GM23338 (cell line): ENCODE results near the gene CPB2. TPM values are rescaled to one million over a fixed set of nuclear protein-coding genes. Genes with fewer than 3 reads are reported as not detected.

ENCODE experiments used
- ATAC-seq: fragments of 200-7000 bp; cut with Tn5 transposase; 3 replicates; pipeline ENCODE4 v1.9.1; 2020
- DNase-seq: peaks from one replicate; pipeline ENCODE4 v3.0.0-alpha.2; 2015; ENCODE audit warnings: low spot score
- H2AFZ ChIP-seq: fragments of 200-600 bp; sonication (generic); 2 replicates; pipeline ENCODE4 v1.8.0; 2016; ENCODE audit warnings: antibody characterized with exemption, mild to moderate bottlenecking, moderate library complexity
- H3F3A ChIP-seq: fragments of 200-600 bp; sonication (generic); replicated peaks from 2 replicates; pipeline ENCODE4 v1.8.0; 2017; ENCODE audit warnings: antibody characterized with exemption, mixed run types, low read depth
- H3K27ac ChIP-seq: fragments of 200-600 bp; sonication (generic); 2 replicates; pipeline ENCODE4 v1.6.1; 2016; ENCODE audit warnings: low read depth
- H3K27me3 ChIP-seq: fragments of 200-600 bp; sonication (generic); 2 replicates; pipeline ENCODE4 v1.8.0; 2016; ENCODE audit warnings: mild to moderate bottlenecking, mixed run types, moderate library complexity; ENCODE audit not compliant: insufficient read depth
- H3K36me3 ChIP-seq: fragments of 200-600 bp; sonication (generic); 2 replicates; pipeline ENCODE4 v1.8.0; 2016; ENCODE audit warnings: mild to moderate bottlenecking; ENCODE audit not compliant: insufficient read depth
- H3K4me1 ChIP-seq: fragments of 200-600 bp; sonication (generic); 2 replicates; pipeline ENCODE4 v1.8.0; 2016; ENCODE audit warnings: mild to moderate bottlenecking, moderate library complexity; ENCODE audit not compliant: insufficient read depth
- H3K4me2 ChIP-seq: fragments of 200-600 bp; sonication (generic); 2 replicates; pipeline ENCODE4 v1.7.1; 2017; ENCODE audit warnings: mixed run types
- H3K4me3 ChIP-seq: fragments of 200-600 bp; sonication (generic); 2 replicates; pipeline ENCODE4 v1.6.1; 2016; ENCODE audit warnings: mixed run types
- H3K79me2 ChIP-seq: fragments of 200-600 bp; sonication (generic); replicated peaks from 2 replicates; pipeline ENCODE4 v1.8.0; 2017; ENCODE audit warnings: mild to moderate bottlenecking; ENCODE audit not compliant: insufficient read depth
- H3K9me2 ChIP-seq: fragments of 200-600 bp; sonication (generic); 2 replicates; pipeline ENCODE4 v1.8.0; 2017; ENCODE audit not compliant: insufficient read depth
- H4K20me1 ChIP-seq: fragments of 200-600 bp; sonication (generic); replicated peaks from 2 replicates; pipeline ENCODE4 v1.8.0; 2017; ENCODE audit warnings: mild to moderate bottlenecking; ENCODE audit not compliant: insufficient read depth
- H3K27ac Mint-ChIP-seq: 2 replicates; pipeline ENCODE4 v1.8.0; 2020; ENCODE audit warnings: inconsistent platforms, mild to moderate bottlenecking, moderate library complexity, mixed read lengths
- H3K27me3 Mint-ChIP-seq: 3 replicates; pipeline ENCODE4 v1.8.0; 2022; ENCODE audit warnings: low read depth, mild to moderate bottlenecking, moderate library complexity, mixed read lengths, inconsistent platforms; ENCODE audit not compliant: insufficient read depth, poor library complexity
- H3K36me3 Mint-ChIP-seq: 3 replicates; pipeline ENCODE4 v1.8.0; 2021; ENCODE audit warnings: low read depth, mild to moderate bottlenecking, inconsistent platforms, moderate library complexity, mixed read lengths
- H3K4me1 Mint-ChIP-seq: 3 replicates; pipeline ENCODE4 v1.8.0; 2020; ENCODE audit warnings: mild to moderate bottlenecking, inconsistent platforms, mixed read lengths
- H3K4me3 Mint-ChIP-seq: 3 replicates; pipeline ENCODE4 v1.8.0; 2021; ENCODE audit warnings: moderate library complexity, mild to moderate bottlenecking, inconsistent platforms, mixed read lengths
- H3K9me3 Mint-ChIP-seq: 3 replicates; pipeline ENCODE4 v1.8.0; 2020; ENCODE audit warnings: moderate library complexity, mild to moderate bottlenecking, inconsistent platforms, mixed read lengths
- CREB1 ChIP-seq: fragments of 250-450 bp; sonication (Bioruptor Pico); IDR thresholded peaks from 2 replicates; pipeline ENCODE4 v1.5.0; 2020; ENCODE audit warnings: low read depth, mild to moderate bottlenecking, moderate library complexity
- EZH2 ChIP-seq: fragments of 200-600 bp; sonication (generic); IDR thresholded peaks from one replicate; pipeline ENCODE4 v1.8.0; 2017; ENCODE audit warnings: antibody characterized with exemption, mild to moderate bottlenecking, low read depth; ENCODE audit not compliant: unreplicated experiment
- EZH2phosphoT487 ChIP-seq: fragments of 200-600 bp; sonication (generic); IDR thresholded peaks from one replicate; pipeline ENCODE4 v1.8.1; 2018; ENCODE audit warnings: antibody characterized with exemption; ENCODE audit not compliant: unreplicated experiment
- JUNB ChIP-seq: IDR thresholded peaks from one replicate; pipeline ENCODE4 v1.6.1; 2016; ENCODE audit warnings: antibody characterized with exemption; ENCODE audit not compliant: unreplicated experiment
- NANOG ChIP-seq: IDR thresholded peaks from 2 replicates; pipeline ENCODE4 v1.6.1; 2016; ENCODE audit warnings: antibody characterized with exemption, borderline replicate concordance
- POLR2AphosphoS5 ChIP-seq: IDR thresholded peaks from 2 replicates; pipeline ENCODE4 v1.6.1; 2016; ENCODE audit warnings: antibody characterized with exemption, low read depth
- STAT1 ChIP-seq: IDR thresholded peaks from one replicate; pipeline ENCODE4 v1.6.1; 2016; ENCODE audit warnings: antibody characterized with exemption; ENCODE audit not compliant: unreplicated experiment
- ZNF114 ChIP-seq: fragments of 250-450 bp; sonication (Bioruptor Pico); IDR thresholded peaks from 2 replicates; pipeline ENCODE4 v1.5.0; 2020; ENCODE audit warnings: mild to moderate bottlenecking, moderate library complexity
- ZNF331 ChIP-seq: fragments of 250-450 bp; sonication (Bioruptor Pico); IDR thresholded peaks from 2 replicates; pipeline ENCODE4 v1.5.0; 2020; ENCODE audit warnings: low read depth, mild to moderate bottlenecking, moderate library complexity
- polyA plus RNA-seq: library from polyadenylated mRNA; unstranded; fragments of >200 nt; fragmentation: Nextera tagmentation; extraction: Ambion mirVana; gene quantifications from 2 replicates; pipeline ENCODE4 v1.2.1, GENCODE V29; 2016
- total RNA-seq: library from RNA; depleted of rRNA; stranded (reverse); fragments of >200 nt; shearing (Covaris generic); gene quantifications from 2 replicates; pipeline ENCODE4 v1.2.3, GENCODE V29; 2014
- TF ChIP-seq, protein P1 (sequence below), 2 experiments: fragments of 200-600 bp in 1 of 2; sonication (generic) in 1 of 2; conservative IDR thresholded peaks; 2 replicates each; pipeline versions ENCODE4 v1.5.1 to v1.6.1; 2016 to 2017; ENCODE audit warnings: antibody characterized with exemption in 2 of 2, low read depth in 2 of 2, mild to moderate bottlenecking in 2 of 2, moderate library complexity in 1 of 2
- TF ChIP-seq, protein P2 (sequence below): IDR thresholded peaks from one replicate; pipeline ENCODE4 v1.6.1; 2018; ENCODE audit warnings: antibody characterized with exemption; ENCODE audit not compliant: unreplicated experiment
- TF ChIP-seq, protein P3 (sequence below): fragments of 250-450 bp; sonication (Bioruptor Pico); IDR thresholded peaks from 2 replicates; pipeline ENCODE4 v1.5.0; 2020; ENCODE audit warnings: mild to moderate bottlenecking, moderate library complexity
- TF ChIP-seq, protein P4 (sequence below): IDR thresholded peaks from 2 replicates; pipeline ENCODE4 v1.6.1; 2016; ENCODE audit warnings: antibody characterized with exemption

The CPB2 gene
- total and polyA plus RNA-seq, 2 experiments from 2014 or later: 0.47 TPM; not detected in 1

DNA sequence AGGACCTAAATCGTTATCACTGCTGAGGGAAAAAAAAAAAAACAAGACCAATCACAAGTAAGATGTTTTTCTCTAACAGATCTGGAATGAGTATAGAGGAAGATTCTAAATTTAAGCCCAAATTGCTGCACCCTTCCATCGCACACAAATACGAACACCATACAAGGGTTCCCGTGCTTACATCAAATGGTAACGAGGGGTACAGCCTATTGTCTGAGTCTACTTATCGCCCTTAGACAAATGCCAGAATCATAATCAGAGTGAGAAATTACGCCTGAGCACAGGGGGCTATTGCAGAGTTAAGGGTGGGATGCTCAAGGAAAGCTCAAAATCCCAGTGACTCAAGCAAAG lies 52.9 kb downstream of the CPB2 start:
- Mint-ChIP-seq H3K9me3 (no peaks in the 10 kb centered on the region), H3K4me3 (peak overlapping the region; percentile 87), H3K27me3 (no peaks in the 10 kb centered on the region), H3K36me3 (peaks cover 2% of the 10 kb centered on the region; the same call in 1 of the 3 replicates), H3K27ac (peak overlapping the region; percentile 96), H3K4me1 (peaks cover 7% of the 10 kb centered on the region; the same call in 1 of the 3 replicates)
- peak overlapping the region; percentile 75; the same call in 1 of the 2 replicates for H2AFZ ChIP-seq
- peak overlapping the region; percentile 81 for H3K4me3 ChIP-seq
- ATAC-seq: no peak
- H3K27me3 ChIP-seq: no peaks in the 10 kb centered on the region
- peaks cover 20% of the 10 kb centered on the region for H4K20me1 ChIP-seq
- peak overlapping the region; percentile 83 for H3K4me2 ChIP-seq
- H3K9me2 ChIP-seq: no peaks in the 10 kb centered on the region
- peaks cover 10% of the 10 kb centered on the region for H3K4me1 ChIP-seq
- peak; percentile 1 for DNase-seq
- H3K36me3 ChIP-seq: no peaks in the 10 kb centered on the region
- no peak for TF ChIP-seq STAT1
- TF ChIP-seq ZNF114: no peak
- TF ChIP-seq, protein P1, sequence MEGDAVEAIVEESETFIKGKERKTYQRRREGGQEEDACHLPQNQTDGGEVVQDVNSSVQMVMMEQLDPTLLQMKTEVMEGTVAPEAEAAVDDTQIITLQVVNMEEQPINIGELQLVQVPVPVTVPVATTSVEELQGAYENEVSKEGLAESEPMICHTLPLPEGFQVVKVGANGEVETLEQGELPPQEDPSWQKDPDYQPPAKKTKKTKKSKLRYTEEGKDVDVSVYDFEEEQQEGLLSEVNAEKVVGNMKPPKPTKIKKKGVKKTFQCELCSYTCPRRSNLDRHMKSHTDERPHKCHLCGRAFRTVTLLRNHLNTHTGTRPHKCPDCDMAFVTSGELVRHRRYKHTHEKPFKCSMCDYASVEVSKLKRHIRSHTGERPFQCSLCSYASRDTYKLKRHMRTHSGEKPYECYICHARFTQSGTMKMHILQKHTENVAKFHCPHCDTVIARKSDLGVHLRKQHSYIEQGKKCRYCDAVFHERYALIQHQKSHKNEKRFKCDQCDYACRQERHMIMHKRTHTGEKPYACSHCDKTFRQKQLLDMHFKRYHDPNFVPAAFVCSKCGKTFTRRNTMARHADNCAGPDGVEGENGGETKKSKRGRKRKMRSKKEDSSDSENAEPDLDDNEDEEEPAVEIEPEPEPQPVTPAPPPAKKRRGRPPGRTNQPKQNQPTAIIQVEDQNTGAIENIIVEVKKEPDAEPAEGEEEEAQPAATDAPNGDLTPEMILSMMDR (conservative IDR thresholded peaks at IDR 0.05; ENCODE audit: low read depth in 2 of 2): no peak
- TF ChIP-seq EZH2phosphoT487: no peak
- TF ChIP-seq, protein P2, sequence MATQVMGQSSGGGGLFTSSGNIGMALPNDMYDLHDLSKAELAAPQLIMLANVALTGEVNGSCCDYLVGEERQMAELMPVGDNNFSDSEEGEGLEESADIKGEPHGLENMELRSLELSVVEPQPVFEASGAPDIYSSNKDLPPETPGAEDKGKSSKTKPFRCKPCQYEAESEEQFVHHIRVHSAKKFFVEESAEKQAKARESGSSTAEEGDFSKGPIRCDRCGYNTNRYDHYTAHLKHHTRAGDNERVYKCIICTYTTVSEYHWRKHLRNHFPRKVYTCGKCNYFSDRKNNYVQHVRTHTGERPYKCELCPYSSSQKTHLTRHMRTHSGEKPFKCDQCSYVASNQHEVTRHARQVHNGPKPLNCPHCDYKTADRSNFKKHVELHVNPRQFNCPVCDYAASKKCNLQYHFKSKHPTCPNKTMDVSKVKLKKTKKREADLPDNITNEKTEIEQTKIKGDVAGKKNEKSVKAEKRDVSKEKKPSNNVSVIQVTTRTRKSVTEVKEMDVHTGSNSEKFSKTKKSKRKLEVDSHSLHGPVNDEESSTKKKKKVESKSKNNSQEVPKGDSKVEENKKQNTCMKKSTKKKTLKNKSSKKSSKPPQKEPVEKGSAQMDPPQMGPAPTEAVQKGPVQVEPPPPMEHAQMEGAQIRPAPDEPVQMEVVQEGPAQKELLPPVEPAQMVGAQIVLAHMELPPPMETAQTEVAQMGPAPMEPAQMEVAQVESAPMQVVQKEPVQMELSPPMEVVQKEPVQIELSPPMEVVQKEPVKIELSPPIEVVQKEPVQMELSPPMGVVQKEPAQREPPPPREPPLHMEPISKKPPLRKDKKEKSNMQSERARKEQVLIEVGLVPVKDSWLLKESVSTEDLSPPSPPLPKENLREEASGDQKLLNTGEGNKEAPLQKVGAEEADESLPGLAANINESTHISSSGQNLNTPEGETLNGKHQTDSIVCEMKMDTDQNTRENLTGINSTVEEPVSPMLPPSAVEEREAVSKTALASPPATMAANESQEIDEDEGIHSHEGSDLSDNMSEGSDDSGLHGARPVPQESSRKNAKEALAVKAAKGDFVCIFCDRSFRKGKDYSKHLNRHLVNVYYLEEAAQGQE: no peak
- no peak for TF ChIP-seq ZNF331 (CRISPR knock-in tag)
- TF ChIP-seq, protein P3, sequence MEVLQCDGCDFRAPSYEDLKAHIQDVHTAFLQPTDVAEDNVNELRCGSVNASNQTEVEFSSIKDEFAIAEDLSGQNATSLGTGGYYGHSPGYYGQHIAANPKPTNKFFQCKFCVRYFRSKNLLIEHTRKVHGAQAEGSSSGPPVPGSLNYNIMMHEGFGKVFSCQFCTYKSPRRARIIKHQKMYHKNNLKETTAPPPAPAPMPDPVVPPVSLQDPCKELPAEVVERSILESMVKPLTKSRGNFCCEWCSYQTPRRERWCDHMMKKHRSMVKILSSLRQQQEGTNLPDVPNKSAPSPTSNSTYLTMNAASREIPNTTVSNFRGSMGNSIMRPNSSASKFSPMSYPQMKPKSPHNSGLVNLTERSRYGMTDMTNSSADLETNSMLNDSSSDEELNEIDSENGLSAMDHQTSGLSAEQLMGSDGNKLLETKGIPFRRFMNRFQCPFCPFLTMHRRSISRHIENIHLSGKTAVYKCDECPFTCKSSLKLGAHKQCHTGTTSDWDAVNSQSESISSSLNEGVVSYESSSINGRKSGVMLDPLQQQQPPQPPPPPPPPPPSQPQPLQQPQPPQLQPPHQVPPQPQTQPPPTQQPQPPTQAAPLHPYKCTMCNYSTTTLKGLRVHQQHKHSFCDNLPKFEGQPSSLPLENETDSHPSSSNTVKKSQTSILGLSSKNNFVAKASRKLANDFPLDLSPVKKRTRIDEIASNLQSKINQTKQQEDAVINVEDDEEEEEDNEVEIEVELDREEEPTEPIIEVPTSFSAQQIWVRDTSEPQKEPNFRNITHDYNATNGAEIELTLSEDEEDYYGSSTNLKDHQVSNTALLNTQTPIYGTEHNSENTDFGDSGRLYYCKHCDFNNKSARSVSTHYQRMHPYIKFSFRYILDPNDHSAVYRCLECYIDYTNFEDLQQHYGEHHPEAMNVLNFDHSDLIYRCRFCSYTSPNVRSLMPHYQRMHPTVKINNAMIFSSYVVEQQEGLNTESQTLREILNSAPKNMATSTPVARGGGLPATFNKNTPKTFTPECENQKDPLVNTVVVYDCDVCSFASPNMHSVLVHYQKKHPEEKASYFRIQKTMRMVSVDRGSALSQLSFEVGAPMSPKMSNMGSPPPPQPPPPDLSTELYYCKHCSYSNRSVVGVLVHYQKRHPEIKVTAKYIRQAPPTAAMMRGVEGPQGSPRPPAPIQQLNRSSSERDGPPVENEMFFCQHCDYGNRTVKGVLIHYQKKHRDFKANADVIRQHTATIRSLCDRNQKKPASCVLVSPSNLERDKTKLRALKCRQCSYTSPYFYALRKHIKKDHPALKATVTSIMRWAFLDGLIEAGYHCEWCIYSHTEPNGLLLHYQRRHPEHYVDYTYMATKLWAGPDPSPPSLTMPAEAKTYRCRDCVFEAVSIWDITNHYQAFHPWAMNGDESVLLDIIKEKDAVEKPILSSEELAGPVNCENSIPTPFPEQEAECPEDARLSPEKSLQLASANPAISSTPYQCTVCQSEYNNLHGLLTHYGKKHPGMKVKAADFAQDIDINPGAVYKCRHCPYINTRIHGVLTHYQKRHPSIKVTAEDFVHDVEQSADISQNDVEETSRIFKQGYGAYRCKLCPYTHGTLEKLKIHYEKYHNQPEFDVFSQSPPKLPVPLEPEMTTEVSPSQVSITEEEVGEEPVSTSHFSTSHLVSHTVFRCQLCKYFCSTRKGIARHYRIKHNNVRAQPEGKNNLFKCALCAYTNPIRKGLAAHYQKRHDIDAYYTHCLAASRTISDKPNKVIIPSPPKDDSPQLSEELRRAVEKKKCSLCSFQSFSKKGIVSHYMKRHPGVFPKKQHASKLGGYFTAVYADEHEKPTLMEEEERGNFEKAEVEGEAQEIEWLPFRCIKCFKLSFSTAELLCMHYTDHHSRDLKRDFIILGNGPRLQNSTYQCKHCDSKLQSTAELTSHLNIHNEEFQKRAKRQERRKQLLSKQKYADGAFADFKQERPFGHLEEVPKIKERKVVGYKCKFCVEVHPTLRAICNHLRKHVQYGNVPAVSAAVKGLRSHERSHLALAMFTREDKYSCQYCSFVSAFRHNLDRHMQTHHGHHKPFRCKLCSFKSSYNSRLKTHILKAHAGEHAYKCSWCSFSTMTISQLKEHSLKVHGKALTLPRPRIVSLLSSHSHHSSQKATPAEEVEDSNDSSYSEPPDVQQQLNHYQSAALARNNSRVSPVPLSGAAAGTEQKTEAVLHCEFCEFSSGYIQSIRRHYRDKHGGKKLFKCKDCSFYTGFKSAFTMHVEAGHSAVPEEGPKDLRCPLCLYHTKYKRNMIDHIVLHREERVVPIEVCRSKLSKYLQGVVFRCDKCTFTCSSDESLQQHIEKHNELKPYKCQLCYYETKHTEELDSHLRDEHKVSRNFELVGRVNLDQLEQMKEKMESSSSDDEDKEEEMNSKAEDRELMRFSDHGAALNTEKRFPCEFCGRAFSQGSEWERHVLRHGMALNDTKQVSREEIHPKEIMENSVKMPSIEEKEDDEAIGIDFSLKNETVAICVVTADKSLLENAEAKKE (CRISPR knock-in tag): no peak
- TF ChIP-seq, protein P4, sequence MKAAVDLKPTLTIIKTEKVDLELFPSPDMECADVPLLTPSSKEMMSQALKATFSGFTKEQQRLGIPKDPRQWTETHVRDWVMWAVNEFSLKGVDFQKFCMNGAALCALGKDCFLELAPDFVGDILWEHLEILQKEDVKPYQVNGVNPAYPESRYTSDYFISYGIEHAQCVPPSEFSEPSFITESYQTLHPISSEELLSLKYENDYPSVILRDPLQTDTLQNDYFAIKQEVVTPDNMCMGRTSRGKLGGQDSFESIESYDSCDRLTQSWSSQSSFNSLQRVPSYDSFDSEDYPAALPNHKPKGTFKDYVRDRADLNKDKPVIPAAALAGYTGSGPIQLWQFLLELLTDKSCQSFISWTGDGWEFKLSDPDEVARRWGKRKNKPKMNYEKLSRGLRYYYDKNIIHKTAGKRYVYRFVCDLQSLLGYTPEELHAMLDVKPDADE: no peak
- no peak for TF ChIP-seq CREB1 (CRISPR knock-in tag)
- no peak for TF ChIP-seq POLR2AphosphoS5
- no peak for TF ChIP-seq EZH2
- no peak for TF ChIP-seq JUNB
- TF ChIP-seq NANOG: no peak
- peaks cover 54% of the 10 kb centered on the region for H3K79me2 ChIP-seq
- peak overlapping the region; percentile 90 for H3K27ac ChIP-seq
- H3F3A ChIP-seq: no peaks in the 10 kb centered on the region
